ENCODE results near the gene ZNF385C. TPM values are rescaled to one million over a fixed set of nuclear protein-coding genes. Genes with fewer than 3 reads are reported as not detected.

The ZNF385C gene
- polyA plus RNA-seq, 2 donors, result 0.12 to 0.24 TPM

- 75 to 77% methylated on average over 4 of the region's 4 CpGs for WGBS, 2 donors
- Histone ChIP-seq H3K27ac (ENCODE audit: low read depth in 2 of 2, low read length in 1 of 2) (no peak overlapping the region), H3K4me1 (ENCODE audit: control insufficient read depth in 2 of 2, insufficient read depth in 2 of 2, low read length in 1 of 2) (peaks cover 2% of the 10 kb centered on the region in 2 donors), H3K36me3 (ENCODE audit: control insufficient read depth in 2 of 2, insufficient read depth in 2 of 2, low read length in 1 of 2) (no peaks in the 10 kb centered on the region), H3K9me3 (ENCODE audit: control insufficient read depth in 2 of 2, insufficient read depth in 1 of 2, low read depth in 1 of 2, low read length in 1 of 2) (no peaks in the 10 kb centered on the region), H3K4me3 (ENCODE audit: low read depth in 1 of 2, low read length in 2 of 2) (no peak overlapping the region), H3K27me3 (ENCODE audit: control insufficient read depth in 1 of 2, insufficient read depth in 2 of 2, low read length in 2 of 2) (no peaks in the 10 kb centered on the region)
Measured at GRCh38 chr17:42009170-42009569, 89.1 kb downstream of the ZNF385C start.

GRCh38 chr17:42005166-42005565 lies 93.1 kb downstream of the ZNF385C start:
- Histone ChIP-seq H3K27ac (ENCODE audit: low read depth in 2 of 2, low read length in 1 of 2) (no peak overlapping the region), H3K4me1 (ENCODE audit: control insufficient read depth in 2 of 2, insufficient read depth in 2 of 2, low read length in 1 of 2) (peaks cover 0 to 6% of the 10 kb centered on the region in 2 donors), H3K9me3 (ENCODE audit: control insufficient read depth in 2 of 2, insufficient read depth in 1 of 2, low read depth in 1 of 2, low read length in 1 of 2) (no peaks in the 10 kb centered on the region), H3K27me3 (ENCODE audit: control insufficient read depth in 1 of 2, insufficient read depth in 2 of 2, low read length in 2 of 2) (no peaks in the 10 kb centered on the region), H3K4me3 (ENCODE audit: low read depth in 1 of 2, low read length in 2 of 2) (no peak overlapping the region), H3K36me3 (ENCODE audit: control insufficient read depth in 2 of 2, insufficient read depth in 2 of 2, low read length in 1 of 2) (peaks cover 0 to 7% of the 10 kb centered on the region in 2 donors)
- 73 to 84% methylated on average over 1 of the region's 1 CpG for WGBS, 2 donors

GRCh38 chr17:42002792-42003301 lies 95.4 kb downstream of the ZNF385C start:
- H3K27me3 ChIP-seq (ENCODE audit: control insufficient read depth in 1 of 2, insufficient read depth in 2 of 2, low read length in 2 of 2), result no peaks in the 10 kb centered on the region
- no peaks in the 10 kb centered on the region for H3K9me3 ChIP-seq (ENCODE audit: control insufficient read depth in 2 of 2, insufficient read depth in 1 of 2, low read depth in 1 of 2, low read length in 1 of 2)
- WGBS, 2 donors, result 56 to 58% methylated on average over 3 of the region's 3 CpGs
- H3K27ac ChIP-seq (ENCODE audit: low read depth in 2 of 2, low read length in 1 of 2), result no peak overlapping the region
- peaks cover 0 to 4% of the 10 kb centered on the region in 2 donors for H3K4me1 ChIP-seq (ENCODE audit: control insufficient read depth in 2 of 2, insufficient read depth in 2 of 2, low read length in 1 of 2)
- H3K4me3 ChIP-seq (ENCODE audit: low read depth in 1 of 2, low read length in 2 of 2), result no peak overlapping the region
- H3K36me3 ChIP-seq (ENCODE audit: control insufficient read depth in 2 of 2, insufficient read depth in 2 of 2, low read length in 1 of 2), result peaks cover 0 to 11% of the 10 kb centered on the region in 2 donors

- WGBS, 2 donors, result 85 to 86% methylated on average over 7 of the region's 7 CpGs
- Histone ChIP-seq H3K36me3 (ENCODE audit: control insufficient read depth in 2 of 2, insufficient read depth in 2 of 2, low read length in 1 of 2) (peaks cover 0 to 14% of the 10 kb centered on the region in 2 donors), H3K4me1 (ENCODE audit: control insufficient read depth in 2 of 2, insufficient read depth in 2 of 2, low read length in 1 of 2) (peaks cover 0 to 4% of the 10 kb centered on the region in 2 donors), H3K4me3 (ENCODE audit: low read depth in 1 of 2, low read length in 2 of 2) (no peak overlapping the region), H3K27me3 (ENCODE audit: control insufficient read depth in 1 of 2, insufficient read depth in 2 of 2, low read length in 2 of 2) (no peaks in the 10 kb centered on the region), H3K9me3 (ENCODE audit: control insufficient read depth in 2 of 2, insufficient read depth in 1 of 2, low read depth in 1 of 2, low read length in 1 of 2) (no peaks in the 10 kb centered on the region), H3K27ac (ENCODE audit: low read depth in 2 of 2, low read length in 1 of 2) (no peak overlapping the region)
Measured at GRCh38 chr17:42002175-42002791, 96.0 kb downstream of the ZNF385C start.

- no peak overlapping the region for H3K4me3 ChIP-seq (ENCODE audit: low read depth in 1 of 2, low read length in 2 of 2)
- peaks cover 0 to 4% of the 10 kb centered on the region in 2 donors for H3K4me1 ChIP-seq (ENCODE audit: control insufficient read depth in 2 of 2, insufficient read depth in 2 of 2, low read length in 1 of 2)
- WGBS, 2 donors, result 87 to 96% methylated on average over 2 of the region's 2 CpGs
- H3K27me3 ChIP-seq (ENCODE audit: control insufficient read depth in 1 of 2, insufficient read depth in 2 of 2, low read length in 2 of 2), result no peaks in the 10 kb centered on the region
- peaks cover 0 to 17% of the 10 kb centered on the region in 2 donors for H3K36me3 ChIP-seq (ENCODE audit: control insufficient read depth in 2 of 2, insufficient read depth in 2 of 2, low read length in 1 of 2)
- no peaks in the 10 kb centered on the region for H3K9me3 ChIP-seq (ENCODE audit: control insufficient read depth in 2 of 2, insufficient read depth in 1 of 2, low read depth in 1 of 2, low read length in 1 of 2)
- H3K27ac ChIP-seq (ENCODE audit: low read depth in 2 of 2, low read length in 1 of 2), result no peak overlapping the region
Measured at GRCh38 chr17:42001729-42002128, 96.5 kb downstream of the ZNF385C start.

GRCh38 chr17:42000413-42001133 lies 97.7 kb downstream of the ZNF385C start:
- WGBS, 2 donors, result 59 to 71% methylated on average over 3 of the region's 3 CpGs
- H3K9me3 ChIP-seq (ENCODE audit: control insufficient read depth in 2 of 2, insufficient read depth in 1 of 2, low read depth in 1 of 2, low read length in 1 of 2), result no peaks in the 10 kb centered on the region
- no peaks in the 10 kb centered on the region for H3K27me3 ChIP-seq (ENCODE audit: control insufficient read depth in 1 of 2, insufficient read depth in 2 of 2, low read length in 2 of 2)
- H3K36me3 ChIP-seq (ENCODE audit: control insufficient read depth in 2 of 2, insufficient read depth in 2 of 2, low read length in 1 of 2), result peaks cover 3 to 23% of the 10 kb centered on the region in 2 donors
- peaks cover 0 to 4% of the 10 kb centered on the region in 2 donors for H3K4me1 ChIP-seq (ENCODE audit: control insufficient read depth in 2 of 2, insufficient read depth in 2 of 2, low read length in 1 of 2)
- no peak overlapping the region for H3K4me3 ChIP-seq (ENCODE audit: low read depth in 1 of 2, low read length in 2 of 2)
- no peak overlapping the region for H3K27ac ChIP-seq (ENCODE audit: low read depth in 2 of 2, low read length in 1 of 2)

- H3K36me3 ChIP-seq (ENCODE audit: control insufficient read depth in 2 of 2, insufficient read depth in 2 of 2, low read length in 1 of 2), result peaks cover 3 to 23% of the 10 kb centered on the region in 2 donors
- H3K27ac ChIP-seq (ENCODE audit: low read depth in 2 of 2, low read length in 1 of 2), result no peak overlapping the region
- H3K4me1 ChIP-seq (ENCODE audit: control insufficient read depth in 2 of 2, insufficient read depth in 2 of 2, low read length in 1 of 2), result peaks cover 0 to 4% of the 10 kb centered on the region in 2 donors
- no peaks in the 10 kb centered on the region for H3K27me3 ChIP-seq (ENCODE audit: control insufficient read depth in 1 of 2, insufficient read depth in 2 of 2, low read length in 2 of 2)
- 37 to 40% methylated on average over 2 of the region's 2 CpGs for WGBS, 2 donors
- H3K4me3 ChIP-seq (ENCODE audit: low read depth in 1 of 2, low read length in 2 of 2), result no peak overlapping the region
- H3K9me3 ChIP-seq (ENCODE audit: control insufficient read depth in 2 of 2, insufficient read depth in 1 of 2, low read depth in 1 of 2, low read length in 1 of 2), result no peaks in the 10 kb centered on the region
Measured at GRCh38 chr17:41998497-41998896, 99.8 kb downstream of the ZNF385C start.

GRCh38 chr17:41996855-41997164 lies 101.5 kb downstream of the ZNF385C start:
- peaks cover 3 to 24% of the 10 kb centered on the region in 2 donors for H3K36me3 ChIP-seq (ENCODE audit: control insufficient read depth in 2 of 2, insufficient read depth in 2 of 2, low read length in 1 of 2)
- no peaks in the 10 kb centered on the region for H3K9me3 ChIP-seq (ENCODE audit: control insufficient read depth in 2 of 2, insufficient read depth in 1 of 2, low read depth in 1 of 2, low read length in 1 of 2)
- H3K27ac ChIP-seq (ENCODE audit: low read depth in 2 of 2, low read length in 1 of 2), result no peak overlapping the region
- H3K27me3 ChIP-seq (ENCODE audit: control insufficient read depth in 1 of 2, insufficient read depth in 2 of 2, low read length in 2 of 2), result no peaks in the 10 kb centered on the region
- H3K4me1 ChIP-seq (ENCODE audit: control insufficient read depth in 2 of 2, insufficient read depth in 2 of 2, low read length in 1 of 2), result no peaks in the 10 kb centered on the region
- H3K4me3 ChIP-seq (ENCODE audit: low read depth in 1 of 2, low read length in 2 of 2), result no peak overlapping the region
- WGBS, 2 donors, result 94 to 98% methylated on average over 2 of the region's 2 CpGs

- Histone ChIP-seq H3K27ac (ENCODE audit: low read depth in 2 of 2, low read length in 1 of 2) (no peak overlapping the region), H3K27me3 (ENCODE audit: control insufficient read depth in 1 of 2, insufficient read depth in 2 of 2, low read length in 2 of 2) (no peaks in the 10 kb centered on the region), H3K9me3 (ENCODE audit: control insufficient read depth in 2 of 2, insufficient read depth in 1 of 2, low read depth in 1 of 2, low read length in 1 of 2) (no peaks in the 10 kb centered on the region), H3K4me3 (ENCODE audit: low read depth in 1 of 2, low read length in 2 of 2) (no peak overlapping the region), H3K4me1 (ENCODE audit: control insufficient read depth in 2 of 2, insufficient read depth in 2 of 2, low read length in 1 of 2) (no peaks in the 10 kb centered on the region), H3K36me3 (ENCODE audit: control insufficient read depth in 2 of 2, insufficient read depth in 2 of 2, low read length in 1 of 2) (peaks cover 16 to 20% of the 10 kb centered on the region in 2 donors)
- 74 to 75% methylated on average over 3 of the region's 3 CpGs for WGBS, 2 donors
Measured at GRCh38 chr17:41992576-41992975, 105.7 kb downstream of the ZNF385C start.

All from esophagus (tissue), 2 donors.